Endodermal cell (in vitro differentiated cells): ENCODE data around the gene SLC66A1. TPM values are rescaled to one million over a fixed set of nuclear protein-coding genes. Genes with fewer than 3 reads are reported as not detected.

ENCODE experiments used
- DNase-seq: peaks from one replicate; pipeline ENCODE4 v3.0.0-alpha.2; 2017
- H3K27ac ChIP-seq: 2 replicates; pipeline ENCODE4 v1.5.1; 2013; ENCODE audit warnings: mild to moderate bottlenecking, low read depth, low read length, moderate library complexity
- H3K27me3 ChIP-seq: 2 replicates; pipeline ENCODE4 v1.6.1; 2013; ENCODE audit warnings: mild to moderate bottlenecking, low read length, moderate library complexity; ENCODE audit not compliant: insufficient read depth, control insufficient read depth, poor library complexity, severe bottlenecking
- H3K36me3 ChIP-seq: 2 replicates; pipeline ENCODE4 v1.7.0; 2013; ENCODE audit warnings: mild to moderate bottlenecking, low read length, moderate library complexity; ENCODE audit not compliant: control insufficient read depth, insufficient read depth
- H3K4me1 ChIP-seq: one replicate; pipeline ENCODE4 v1.7.0; 2013; ENCODE audit warnings: low read length; ENCODE audit not compliant: control insufficient read depth, insufficient read depth
- H3K4me3 ChIP-seq: 2 replicates; pipeline ENCODE4 v1.5.1; 2013; ENCODE audit warnings: mild to moderate bottlenecking, low read length, moderate library complexity
- H3K9ac ChIP-seq: 2 replicates; pipeline ENCODE4 v1.6.1; 2013; ENCODE audit warnings: mild to moderate bottlenecking, low read length, moderate library complexity; ENCODE audit not compliant: poor library complexity, severe bottlenecking; ENCODE audit errors: extremely low read depth
- H3K9me3 ChIP-seq: 2 replicates; pipeline ENCODE4 v1.6.1; 2013; ENCODE audit warnings: mild to moderate bottlenecking, low read length, moderate library complexity; ENCODE audit not compliant: control insufficient read depth
- H3K27ac Mint-ChIP-seq: 2 replicates; pipeline ENCODE4 v1.8.0; 2020; ENCODE audit warnings: mixed read lengths
- H3K27me3 Mint-ChIP-seq: 2 replicates; pipeline ENCODE4 v1.8.0; 2021; ENCODE audit warnings: mild to moderate bottlenecking, mixed read lengths; ENCODE audit not compliant: insufficient read depth
- H3K36me3 Mint-ChIP-seq: 2 replicates; pipeline ENCODE4 v1.8.0; 2020; ENCODE audit warnings: low read depth, mixed read lengths
- H3K4me1 Mint-ChIP-seq: 2 replicates; pipeline ENCODE4 v1.8.0; 2020; ENCODE audit warnings: mixed read lengths
- H3K4me3 Mint-ChIP-seq: 2 replicates; pipeline ENCODE4 v1.8.0; 2020; ENCODE audit warnings: mild to moderate bottlenecking, moderate library complexity, mixed read lengths
- H3K9me3 Mint-ChIP-seq: 2 replicates; pipeline ENCODE4 v1.8.0; 2020; ENCODE audit warnings: mild to moderate bottlenecking, mixed read lengths
- CTCF ChIP-seq: fragments of 200-600 bp; sonication (generic); conservative IDR thresholded peaks from 2 replicates; pipeline ENCODE4 v1.5.0; 2021; ENCODE audit warnings: antibody characterized with exemption, mild to moderate bottlenecking
- WGBS, 2 experiments: methylation state at CpG; one replicate each; pipeline versions ENCODE4 v1.1.5 to v1.1.7; 2013; ENCODE audit warnings: missing lambda C conversion rate in 2 of 2, mixed read lengths in 1 of 2; ENCODE audit not compliant: insufficient coverage in 1 of 2, insufficient read length in 1 of 2; 5-methylcytosine and 5-hydroxymethylcytosine counted together
- total RNA-seq, 2 donors: library from RNA; stranded (reverse); fragmentation: NEBNext Ultra II Directional in 1 of 2; extraction: Animal tissue kit (Norgen Biotek cat#: 25700) in 1 of 2; gene quantifications; 2 replicates in 1 of 2; 3 replicates in 1 of 2; pipeline ENCODE4 v1.2.1, GENCODE V29; 2021

Gene SLC66A1
- total RNA-seq, 2 donors from 2014 or later, result 20.8 to 22.6 TPM

GRCh38 chr1:19347533-19348172 lies 35.5 kb downstream of the SLC66A1 start:
- H3K4me3 ChIP-seq, result no peak overlapping the region
- no peak overlapping the region for H3K9ac ChIP-seq
- Mint-ChIP-seq H3K36me3 (peaks cover 55% of the 10 kb centered on the region), H3K4me3 (no peak overlapping the region), H3K9me3 (no peaks in the 10 kb centered on the region), H3K4me1 (no peaks in the 10 kb centered on the region), H3K27me3 (no peaks in the 10 kb centered on the region), H3K27ac (no peak overlapping the region)
- no peaks in the 10 kb centered on the region for H3K4me1 ChIP-seq
- 91 to 92% methylated on average over 13 to 14 of the region's 14 CpGs for WGBS, 2 experiments
- no peak for TF ChIP-seq CTCF
- no peaks in the 10 kb centered on the region for H3K9me3 ChIP-seq
- H3K36me3 ChIP-seq, result peaks cover 56% of the 10 kb centered on the region
- H3K27ac ChIP-seq, result no peak overlapping the region
- no peak for DNase-seq
- no peaks in the 10 kb centered on the region for H3K27me3 ChIP-seq

- Mint-ChIP-seq H3K9me3 (no peaks in the 10 kb centered on the region), H3K4me3 (no peak overlapping the region), H3K27me3 (no peaks in the 10 kb centered on the region), H3K27ac (no peak overlapping the region), H3K4me1 (peaks cover 5% of the 10 kb centered on the region), H3K36me3 (peaks cover 54% of the 10 kb centered on the region)
- Histone ChIP-seq H3K9me3 (no peaks in the 10 kb centered on the region), H3K27me3 (no peaks in the 10 kb centered on the region), H3K4me1 (no peaks in the 10 kb centered on the region), H3K27ac (no peak overlapping the region), H3K36me3 (peaks cover 58% of the 10 kb centered on the region), H3K4me3 (no peak overlapping the region), H3K9ac (no peak overlapping the region)
- TF ChIP-seq CTCF, result no peak
- no peak for DNase-seq
- WGBS, 2 experiments, result 93 to 96% methylated on average over 13 to 14 of the region's 15 CpGs
Measured at GRCh38 chr1:19348441-19349198, 36.5 kb downstream of the SLC66A1 start.

GRCh38 chr1:19349999-19350398 lies 37.9 kb downstream of the SLC66A1 start:
- no peak for DNase-seq
- Mint-ChIP-seq H3K4me1 (peaks cover 18% of the 10 kb centered on the region), H3K36me3 (peaks cover 53% of the 10 kb centered on the region), H3K9me3 (no peaks in the 10 kb centered on the region), H3K4me3 (no peak overlapping the region), H3K27me3 (no peaks in the 10 kb centered on the region), H3K27ac (no peak overlapping the region)
- H3K9ac ChIP-seq, result no peak overlapping the region
- H3K36me3 ChIP-seq, result peaks cover 57% of the 10 kb centered on the region
- H3K4me3 ChIP-seq, result no peak overlapping the region
- WGBS, 2 experiments, result 93 to 94% methylated on average over 15 to 17 of the region's 17 CpGs
- no peaks in the 10 kb centered on the region for H3K27me3 ChIP-seq
- no peak for TF ChIP-seq CTCF
- no peak overlapping the region for H3K27ac ChIP-seq
- H3K9me3 ChIP-seq, result no peaks in the 10 kb centered on the region
- H3K4me1 ChIP-seq, result peaks cover 5% of the 10 kb centered on the region
